Stimulated activated CD8-positive, alpha-beta memory T cell treated with anti-CD3 and anti-CD28 coated beads, Interleukin-12 subunit alpha, Interleukin-12 subunit beta, amount 100 ng/mL, for 4 hours (primary cell): Measurements from ENCODE around the gene PSAT1.
"Not testable (repeated sequence)": the region's sequence is repeated elsewhere in the genome, so short reads cannot be mapped to it uniquely, and the experiment has no call there.

Source experiments
- DNase-seq: peaks from one replicate; pipeline ENCODE4 v3.0.0-alpha.2; 2020; ENCODE audit warnings: low read depth

The PSAT1 gene

DNA sequence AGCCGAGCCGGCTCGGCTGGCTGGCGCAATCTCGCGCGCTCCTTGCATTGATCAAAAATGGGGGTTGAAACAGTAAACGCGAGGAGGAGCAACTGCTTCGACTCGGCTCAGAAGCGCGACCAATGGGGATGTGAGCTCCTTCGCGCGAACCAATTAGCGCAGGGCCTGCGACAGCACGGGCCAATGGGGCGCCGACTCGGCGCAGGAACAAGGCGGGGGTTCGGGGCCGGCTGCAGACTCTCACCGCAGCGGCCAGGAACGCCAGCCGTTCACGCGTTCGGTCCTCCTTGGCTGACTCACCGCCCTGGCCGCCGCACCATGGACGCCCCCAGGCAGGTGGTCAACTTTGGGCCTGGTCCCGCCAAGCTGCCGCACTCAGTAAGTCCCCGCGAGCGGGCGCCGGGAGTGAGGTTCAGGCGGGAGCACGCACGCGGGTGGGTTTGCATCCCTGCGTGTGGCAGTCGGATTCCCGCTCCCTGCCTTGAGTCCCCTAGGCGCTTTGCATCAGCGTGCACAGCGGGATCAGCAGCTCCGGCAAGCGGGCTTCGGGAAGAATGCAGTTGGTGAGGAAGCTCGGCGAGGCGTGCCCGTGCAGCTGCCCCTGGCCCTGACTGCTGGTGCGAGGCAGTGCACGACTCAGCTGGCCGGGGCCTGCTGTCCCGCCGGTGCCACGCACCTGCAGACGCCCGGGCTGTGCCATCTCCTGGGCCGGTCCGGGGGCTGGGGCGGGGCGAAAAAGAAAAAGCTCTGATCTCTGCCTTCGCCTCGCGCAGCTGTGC, at the start of gene PSAT1:
TSS of gene PSAT1 (plus strand) at position 233 of the 779 bp plus-strand sequence. CDS start at position 319, 86 bp downstream.
- peak; percentile 75 for DNase-seq

DNA sequence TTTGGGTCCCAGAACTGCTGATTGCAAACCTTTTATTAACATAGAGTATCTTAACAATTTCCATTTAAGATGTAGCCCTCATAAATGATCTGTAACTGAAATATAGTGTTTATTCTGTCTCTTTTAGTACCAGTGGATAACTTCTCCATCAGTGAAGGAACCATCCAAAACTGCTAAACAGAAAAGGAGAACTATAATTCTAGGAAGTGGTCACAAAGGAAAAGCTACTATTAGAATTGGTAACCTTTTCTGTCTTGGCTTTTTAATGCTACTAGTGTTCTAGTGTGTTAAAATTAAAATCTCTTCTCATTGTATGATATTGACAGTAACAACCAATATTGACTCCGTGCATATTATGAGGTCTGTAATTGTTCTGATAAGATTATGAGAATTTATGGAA, 48.3 kb upstream of the PSAT1 start:
- no peak for DNase-seq

DNA sequence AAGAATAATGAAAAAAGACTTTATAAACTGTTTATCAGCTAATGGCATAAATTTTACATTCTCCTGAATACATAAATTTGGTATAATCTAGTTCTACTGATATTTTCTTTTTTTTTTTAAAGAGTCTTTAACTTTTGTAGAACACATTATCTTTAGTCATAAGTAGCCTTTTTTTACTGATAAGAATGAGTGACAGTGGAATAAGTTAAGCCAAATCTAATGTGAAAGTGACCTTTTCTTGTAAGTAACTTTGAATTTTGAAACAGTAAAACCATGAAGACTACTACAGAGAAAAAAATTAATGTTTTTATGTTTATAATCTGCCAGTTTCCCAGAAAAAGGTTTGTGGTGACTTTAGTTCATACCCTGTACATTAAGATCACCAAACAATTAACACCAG, 47.4 kb upstream of the PSAT1 start:
- no peak for DNase-seq

DNA sequence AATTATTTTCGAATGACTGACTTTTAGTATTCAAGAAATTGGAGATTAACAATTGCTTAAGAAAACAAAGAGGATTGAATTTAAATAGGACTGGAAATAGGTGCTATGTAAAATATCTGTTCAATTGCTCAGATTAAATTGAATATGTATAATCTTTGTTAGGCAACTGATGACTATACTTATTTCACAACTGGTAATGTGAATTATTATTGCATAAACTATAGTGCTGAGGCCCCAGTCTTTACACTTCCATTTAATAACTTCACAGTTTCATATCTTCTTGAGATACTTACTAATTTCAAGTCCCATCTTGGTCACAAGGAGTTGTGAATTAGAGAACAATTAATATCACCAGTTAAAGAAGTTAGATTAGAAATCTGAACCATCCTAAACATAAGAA, 44.3 kb upstream of the PSAT1 start:
- no peak for DNase-seq

GRCh38 chr9:78253285-78253684, 43.6 kb upstream of the PSAT1 start:
- no peak for DNase-seq

DNA sequence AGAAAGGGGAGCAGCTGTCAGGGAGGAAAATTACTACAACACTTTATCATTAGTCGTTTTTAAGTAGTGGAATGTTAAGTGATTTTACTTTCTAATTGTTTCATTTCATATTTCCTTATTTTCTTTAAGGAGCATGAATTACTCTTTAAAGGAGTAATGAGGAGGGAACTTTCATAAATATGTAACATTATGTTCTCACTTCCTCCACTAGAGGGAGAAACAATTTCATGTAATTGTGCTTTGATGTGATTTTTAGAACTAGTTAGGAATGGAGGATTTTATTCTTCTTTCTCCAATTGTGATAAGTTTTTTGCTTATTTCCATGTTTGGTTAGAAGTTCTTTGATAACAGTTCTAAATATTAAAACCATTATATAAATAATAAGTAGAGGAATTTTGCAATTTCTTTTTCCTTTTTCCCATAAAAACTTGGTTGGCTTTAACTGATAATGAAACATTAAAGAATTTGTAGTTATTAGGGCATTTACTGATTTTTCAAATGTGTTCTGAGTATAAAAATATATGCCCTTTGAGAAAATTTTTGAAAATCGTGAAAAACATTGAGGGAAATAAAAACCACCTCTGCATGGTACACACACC, 35.4 kb upstream of the PSAT1 start:
- DNase-seq = no peak

DNA sequence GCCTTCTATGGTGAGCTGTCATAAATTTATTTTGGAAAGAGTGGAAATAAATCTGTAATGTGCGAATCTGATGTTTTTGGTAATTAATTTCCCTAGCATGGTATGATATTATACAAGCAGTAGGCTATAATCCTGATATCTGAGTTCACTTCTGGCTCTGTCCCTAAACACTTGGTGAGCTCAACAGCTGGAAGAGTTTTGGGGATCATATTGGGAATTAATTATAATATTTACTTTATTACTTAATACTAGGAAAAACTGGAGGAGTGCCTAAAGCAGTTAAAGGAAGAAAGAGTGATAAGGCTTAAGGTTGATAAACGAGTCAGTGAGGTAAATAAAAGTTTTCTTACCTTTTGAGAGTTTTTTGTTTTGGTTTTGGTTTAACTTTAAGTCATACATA, 34.3 kb upstream of the PSAT1 start:
- no peak for DNase-seq

DNA sequence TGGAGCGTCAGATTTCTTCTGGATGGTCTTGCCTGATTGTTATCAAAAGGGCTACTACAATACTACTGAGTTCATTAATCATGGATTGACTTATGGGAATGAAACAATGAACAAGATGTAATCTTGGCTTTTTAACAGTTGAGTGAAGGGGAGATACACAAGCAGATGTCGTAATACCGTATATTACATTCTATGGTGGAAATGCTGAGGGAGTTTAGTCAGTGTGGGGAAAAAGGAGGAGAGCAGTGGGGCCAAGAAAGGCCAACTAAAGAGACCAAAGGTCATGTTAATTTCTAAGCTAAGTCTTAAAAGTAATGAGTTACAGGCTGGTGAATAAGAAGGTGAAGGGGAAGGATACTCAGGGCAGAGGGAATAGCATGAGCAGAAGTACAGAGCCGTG, 29.0 kb upstream of the PSAT1 start:
- DNase-seq = no peak

DNA sequence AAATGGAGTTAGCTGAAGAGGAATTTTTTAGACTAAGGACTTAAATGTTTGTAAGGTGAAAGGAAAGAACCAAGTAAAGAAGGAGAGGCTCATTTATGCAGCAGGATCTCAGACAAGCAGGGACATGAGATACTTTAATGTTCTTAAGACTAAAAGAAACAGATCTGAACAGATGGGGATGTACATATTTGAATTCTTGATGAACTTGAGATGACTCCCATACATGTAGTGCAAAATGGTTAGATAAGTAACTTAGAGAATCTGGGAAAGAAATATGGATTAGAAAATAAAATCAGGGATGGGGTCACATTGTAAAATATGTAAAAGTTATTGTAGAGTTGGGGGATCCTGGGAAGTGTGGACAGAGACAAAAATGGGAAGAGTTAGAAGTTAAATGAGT, 27.1 kb upstream of the PSAT1 start:
- DNase-seq = no peak

GRCh38 chr9:78272307-78272706, 24.6 kb upstream of the PSAT1 start:
- no peak for DNase-seq

DNA sequence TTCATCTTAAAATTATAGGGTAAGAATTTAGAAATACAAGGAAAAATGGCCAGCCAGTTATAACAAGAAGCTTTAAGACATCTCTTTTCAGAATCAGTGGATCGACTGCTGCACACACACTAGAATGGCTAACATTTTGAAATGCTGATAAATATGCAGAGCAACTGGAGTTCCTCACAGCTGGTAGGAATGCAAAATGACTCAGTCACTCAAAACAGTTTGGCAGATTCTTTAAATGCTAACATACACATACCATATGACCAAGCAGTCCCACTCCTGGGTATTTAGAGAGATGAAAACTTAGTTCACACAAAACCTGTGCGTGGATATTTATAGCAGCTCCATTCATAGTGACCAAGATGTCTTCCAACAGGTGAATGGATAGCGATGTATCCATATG, 23.2 kb upstream of the PSAT1 start:
- DNase-seq = no peak

DNA sequence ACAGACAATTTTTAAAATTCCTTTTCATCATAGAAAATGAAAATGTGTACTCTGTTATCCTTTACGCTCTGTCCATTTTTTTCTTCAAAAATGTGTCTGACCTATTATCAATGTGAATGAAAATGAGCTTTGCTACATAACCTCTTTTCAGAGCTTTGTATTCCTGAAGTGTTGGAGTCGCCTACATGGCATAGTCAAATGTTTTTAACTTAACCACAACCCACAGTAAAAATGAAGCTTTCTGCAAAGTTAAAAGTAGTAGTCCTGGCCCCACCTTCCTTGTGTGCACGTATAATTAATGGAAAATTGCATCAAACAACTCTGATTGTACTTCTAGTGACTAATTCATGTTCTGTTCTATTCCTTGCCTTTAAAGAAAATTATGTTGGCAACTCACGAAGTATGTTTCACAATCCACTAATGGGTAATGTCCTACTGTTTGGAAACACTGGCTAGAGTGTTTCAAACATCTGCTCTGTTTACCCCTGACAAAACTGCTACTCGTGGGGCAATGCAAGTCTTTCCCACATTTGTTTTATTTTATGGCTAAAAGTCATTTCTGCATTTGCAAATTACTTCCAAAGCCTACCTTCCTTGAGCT, 18.6 kb upstream of the PSAT1 start:
- DNase-seq = no peak

DNA sequence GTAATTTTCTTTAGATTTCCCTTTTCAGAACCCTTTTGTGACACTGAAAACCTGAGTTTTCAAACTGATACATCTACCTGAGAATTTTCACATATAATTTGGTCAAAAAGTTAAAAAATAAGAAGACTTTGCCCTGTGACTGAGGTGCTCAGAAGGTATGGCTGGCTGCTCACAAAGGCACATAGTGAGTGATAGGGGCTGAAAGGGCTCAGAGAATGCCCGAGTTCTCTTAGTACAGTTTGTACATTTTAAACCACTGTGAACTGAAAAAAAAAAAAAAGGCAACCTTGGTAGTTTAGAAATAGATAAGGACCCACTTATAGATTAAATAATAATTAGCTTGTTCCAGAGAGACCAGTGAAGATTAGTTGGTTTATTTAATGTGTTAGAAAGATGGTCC, 18.1 kb upstream of the PSAT1 start:
- no peak for DNase-seq

DNA sequence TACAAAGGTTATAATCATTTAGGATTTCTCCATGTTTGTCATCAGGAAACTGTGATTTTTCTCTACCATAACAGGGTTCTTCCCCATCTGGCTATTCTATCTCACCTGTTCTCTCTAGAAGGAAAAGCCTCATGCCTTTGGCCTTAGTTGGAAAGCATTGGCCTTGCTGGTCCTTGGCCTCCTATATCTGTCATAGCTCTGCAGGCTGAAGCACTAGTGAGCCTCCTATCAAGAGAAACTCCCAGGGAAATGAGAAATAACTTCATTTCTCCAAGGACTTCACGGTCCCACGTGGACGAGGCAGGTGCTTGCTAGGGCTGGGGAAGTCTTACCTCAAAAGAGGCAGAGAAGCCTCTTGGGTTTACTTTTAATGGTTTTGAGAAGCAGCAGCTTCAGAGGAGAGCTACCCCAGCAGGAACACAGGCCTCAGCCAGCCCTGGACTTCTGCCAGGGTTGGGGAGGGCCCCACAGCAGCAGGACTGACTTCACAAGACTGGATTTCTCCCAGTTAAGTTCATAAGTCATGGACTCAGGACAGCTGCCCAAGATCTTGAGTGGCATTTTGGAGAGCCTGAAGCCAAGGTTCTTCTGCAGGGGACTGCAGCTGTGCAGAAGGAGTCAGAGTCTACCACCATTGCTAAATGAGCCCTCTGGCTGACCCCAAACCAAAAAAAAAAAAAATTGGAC, 15.8 kb upstream of the PSAT1 start:
- DNase-seq = no peak

- not testable (repeated sequence) for DNase-seq
Measured at GRCh38 chr9:78284181-78284580, 12.7 kb upstream of the PSAT1 start.

GRCh38 chr9:78286125-78286524, 10.8 kb upstream of the PSAT1 start:
- DNase-seq = no peak

GRCh38 chr9:78286946-78287388, 10.0 kb upstream of the PSAT1 start:
- no peak for DNase-seq

- DNase-seq = no peak
Measured at GRCh38 chr9:78288214-78288892, 8.6 kb upstream of the PSAT1 start.

DNA sequence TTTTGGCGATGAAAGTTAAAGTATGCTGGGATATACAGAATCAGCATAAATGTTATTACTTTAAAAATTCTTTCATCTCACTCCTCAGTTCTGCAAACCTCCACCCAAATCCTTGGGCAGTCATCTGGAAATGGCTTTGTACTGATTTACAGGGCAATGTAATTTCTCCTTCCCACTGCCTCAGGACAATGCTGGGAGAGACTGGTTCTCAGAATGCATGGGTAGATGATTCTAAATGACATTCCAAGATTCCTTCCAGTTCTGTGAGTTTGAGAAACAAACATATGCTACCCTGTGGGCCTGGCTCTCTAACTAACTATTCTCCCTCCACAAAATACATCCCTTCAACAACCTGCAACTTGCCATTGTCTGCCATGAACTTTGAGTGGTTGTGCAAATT, 7.5 kb upstream of the PSAT1 start:
- no peak for DNase-seq

DNA sequence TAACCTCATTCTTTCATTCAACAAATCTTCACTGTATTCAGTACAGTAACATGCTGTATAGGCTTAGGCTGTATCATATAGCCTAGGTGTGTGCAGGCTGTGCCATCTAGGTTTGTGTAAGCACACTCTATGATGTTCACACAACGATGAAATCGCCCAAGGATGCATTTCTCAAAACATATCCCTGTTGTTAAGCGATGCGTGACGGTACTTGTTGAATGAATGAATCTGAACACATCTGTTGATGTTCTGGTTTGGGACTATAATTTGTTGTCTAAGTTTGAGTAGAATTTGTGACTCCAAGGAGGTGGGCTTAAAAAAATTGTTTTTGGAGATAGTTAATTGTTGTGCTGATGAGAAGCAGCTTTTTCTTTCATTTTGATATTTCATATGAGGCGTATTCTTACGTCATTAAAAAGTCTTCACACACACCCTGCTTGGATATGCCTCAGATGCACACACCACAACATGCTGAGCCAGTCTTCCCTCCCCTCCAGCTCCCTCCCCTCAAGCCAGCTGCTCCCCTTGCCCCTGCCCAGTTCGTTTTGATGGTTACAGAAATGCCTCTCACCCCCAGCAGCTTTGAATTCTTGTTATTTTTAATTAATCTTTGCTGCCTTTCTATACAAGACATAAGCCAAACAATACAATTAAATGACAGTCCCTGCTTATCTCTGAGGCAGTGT, 5.5 kb upstream of the PSAT1 start:
- no peak for DNase-seq

DNA sequence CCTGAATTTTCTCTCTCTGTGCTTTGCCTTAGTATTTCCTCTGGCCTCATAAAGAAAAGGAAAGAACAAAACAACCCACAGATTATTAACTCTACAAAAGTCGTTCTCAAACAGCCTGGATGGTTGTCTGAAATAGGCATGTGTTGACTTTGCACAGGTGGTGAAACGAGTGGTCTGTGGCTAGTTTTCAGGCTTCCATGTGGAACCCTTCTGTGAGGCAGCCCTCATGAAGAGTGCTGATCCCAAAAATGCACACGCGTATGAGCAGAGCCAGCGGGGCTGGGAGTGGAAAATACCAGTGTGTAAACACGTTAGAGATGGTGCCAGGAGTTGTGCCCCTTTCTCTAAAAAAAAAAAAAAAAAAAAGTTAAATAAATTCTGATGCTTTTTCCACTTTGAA, 4.9 kb upstream of the PSAT1 start:
- DNase-seq = no peak
